SK-N-MC (cell line): ENCODE results near the gene PLA2G5.
"Not testable (repeated sequence)": the region's sequence is repeated elsewhere in the genome, so short reads cannot be mapped to it uniquely, and the experiment has no call there.

Source experiments
- DNase-seq: peaks from one replicate; pipeline ENCODE4 v3.0.0-alpha.2; 2011; ENCODE audit warnings: low read depth, low spot score
- H3K27ac ChIP-seq: fragments of 200-600 bp; sonication (generic); 2 replicates; pipeline ENCODE4 v1.5.1; 2016; ENCODE audit warnings: mixed run types
- H3K36me3 ChIP-seq: fragments of 200-600 bp; sonication (generic); 2 replicates; pipeline ENCODE4 v1.6.1; 2017; ENCODE audit warnings: antibody characterized with exemption, low read length, mixed read lengths; ENCODE audit not compliant: insufficient read depth
- H3K4me3 ChIP-seq: fragments of 200-600 bp; sonication (generic); 2 replicates; pipeline ENCODE4 v1.5.1; 2016
- H3K9ac ChIP-seq: fragments of 200-600 bp; sonication (generic); 2 replicates; pipeline ENCODE4 v1.8.0; 2017; ENCODE audit warnings: mixed run types, mixed read lengths; ENCODE audit not compliant: insufficient read length
- H3K9me3 ChIP-seq: fragments of 200-600 bp; sonication (generic); 2 replicates; pipeline ENCODE4 v1.6.1; 2017; ENCODE audit warnings: low read depth, mild to moderate bottlenecking, antibody characterized with exemption, low read length, moderate library complexity, mixed read lengths
- EZH2 ChIP-seq: fragments of 200-600 bp; sonication (generic); IDR thresholded peaks from one replicate; pipeline ENCODE4 v1.6.1; 2017; ENCODE audit warnings: antibody characterized with exemption
- FOXP2 ChIP-seq: optimal IDR thresholded peaks from 2 replicates; pipeline ENCODE3; 2011; ENCODE audit warnings: mild to moderate bottlenecking, moderate library complexity; ENCODE audit not compliant: insufficient read depth; ENCODE audit errors: extremely low read length, control extremely low read depth
- POLR2AphosphoS5 ChIP-seq: IDR thresholded peaks from 2 replicates; pipeline ENCODE4 v1.6.1; 2012; ENCODE audit warnings: mild to moderate bottlenecking, low read depth, low read length, borderline replicate concordance

Gene PLA2G5

DNA sequence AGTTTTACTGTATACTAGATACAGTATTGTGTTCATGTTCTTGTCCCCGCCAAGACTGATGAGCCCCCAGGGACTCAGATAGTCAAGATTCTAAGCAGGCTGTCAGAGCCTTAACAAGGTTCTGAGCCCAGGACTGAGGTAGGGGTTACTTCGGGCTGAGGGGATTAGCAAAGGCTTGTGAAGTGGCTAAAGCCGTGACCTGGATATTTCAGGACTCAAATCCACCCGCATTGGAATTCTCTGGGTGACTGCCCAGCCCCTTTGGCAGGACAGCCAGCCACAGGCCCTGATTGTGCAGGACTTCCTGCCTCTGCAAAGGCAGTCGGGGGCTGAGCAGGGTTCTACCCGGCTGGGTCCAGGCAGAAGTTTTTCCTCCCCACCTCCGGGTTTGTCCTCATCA, at the start of gene PLA2G5:
TSS of gene PLA2G5 (plus strand) at position 321 of the 400 bp plus-strand sequence. CDS start 14,637 bp downstream, outside the sequence.
- Histone ChIP-seq H3K27ac (no peak within 1 kb of the TSS), H3K36me3 (no peaks in the 10 kb centered on the region), H3K4me3 (no peak within 1 kb of the TSS), H3K9ac (no peak within 1 kb of the TSS), H3K9me3 (no peaks in the 10 kb centered on the region)
- TF ChIP-seq POLR2AphosphoS5 (no peak), EZH2 (no peak), FOXP2 (no peak)
- DNase-seq, result no peak

DNA sequence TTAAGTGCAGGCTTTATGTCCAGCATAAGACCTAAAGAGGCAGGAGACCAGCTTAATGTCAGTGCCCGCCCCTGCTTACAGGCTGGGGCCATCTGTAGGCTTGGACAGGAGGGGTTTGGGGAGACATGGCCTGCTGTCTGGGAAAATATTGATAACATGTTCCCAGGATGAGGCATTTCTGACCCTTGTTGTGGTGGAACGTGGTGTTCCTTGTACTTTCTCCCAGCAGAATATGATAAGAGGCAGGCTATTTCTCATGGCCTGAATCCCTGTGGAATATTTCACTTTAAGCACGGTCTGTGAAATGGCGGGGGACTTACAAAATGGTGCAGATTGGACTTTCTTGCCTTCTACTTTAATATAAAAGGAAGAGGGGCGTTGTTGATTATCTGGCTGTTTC, 41.9 kb upstream of the PLA2G5 start:
- H3K9me3 ChIP-seq, result no peaks in the 10 kb centered on the region
- no peak for TF ChIP-seq POLR2AphosphoS5
- no peak for TF ChIP-seq EZH2
- TF ChIP-seq FOXP2, result no peak
- DNase-seq, result no peak
- H3K27ac ChIP-seq, result no peak overlapping the region
- no peaks in the 10 kb centered on the region for H3K36me3 ChIP-seq
- no peak overlapping the region for H3K9ac ChIP-seq
- H3K4me3 ChIP-seq, result no peak overlapping the region

GRCh38 chr1:20028726-20029125, 41.3 kb upstream of the PLA2G5 start:
- DNase-seq, result no peak
- no peak overlapping the region for H3K27ac ChIP-seq
- H3K9ac ChIP-seq, result no peak overlapping the region
- TF ChIP-seq EZH2 (no peak), FOXP2 (no peak), POLR2AphosphoS5 (no peak)
- no peaks in the 10 kb centered on the region for H3K36me3 ChIP-seq
- no peak overlapping the region for H3K4me3 ChIP-seq
- H3K9me3 ChIP-seq, result no peaks in the 10 kb centered on the region

DNA sequence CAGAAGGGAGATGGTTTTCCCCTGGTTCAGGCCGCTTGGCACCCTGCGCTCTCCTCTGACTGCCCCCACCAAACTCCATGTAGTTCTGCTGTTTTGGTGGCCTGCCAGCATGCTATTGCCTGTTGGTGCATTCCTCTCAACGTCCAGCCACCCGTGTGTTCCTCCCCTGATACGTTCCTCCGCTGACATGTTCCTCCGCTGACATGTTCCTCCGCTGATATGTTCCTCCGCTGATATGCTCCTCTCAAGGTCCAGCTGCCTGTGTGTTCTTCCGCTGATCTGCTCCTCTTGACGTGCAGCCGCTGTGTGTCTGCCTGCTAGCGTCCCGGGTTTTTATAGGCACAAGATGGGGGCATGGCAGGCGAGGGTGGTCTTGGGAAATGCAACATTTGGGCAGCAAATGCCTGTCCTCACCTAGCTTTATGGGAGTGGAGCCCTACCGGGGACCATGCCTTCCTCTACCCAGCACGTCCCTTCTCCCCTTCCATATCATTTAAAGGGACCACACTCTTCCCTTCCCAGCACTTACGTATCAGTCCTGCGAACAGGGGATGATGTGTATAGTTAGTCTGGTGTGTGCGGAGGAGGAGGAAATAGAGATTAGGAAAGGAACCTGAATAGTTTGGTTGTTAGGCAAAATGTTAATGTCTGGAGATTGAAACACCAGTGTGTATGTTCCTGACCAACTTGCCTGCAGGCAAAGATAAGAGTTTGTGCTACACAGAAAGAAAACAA, 40.6 kb upstream of the PLA2G5 start:
- DNase-seq, result no peak
- no peaks in the 10 kb centered on the region for H3K9me3 ChIP-seq
- H3K27ac ChIP-seq, result no peak overlapping the region
- H3K9ac ChIP-seq, result no peak overlapping the region
- TF ChIP-seq POLR2AphosphoS5, result no peak
- no peak for TF ChIP-seq FOXP2
- TF ChIP-seq EZH2, result no peak
- no peaks in the 10 kb centered on the region for H3K36me3 ChIP-seq
- no peak overlapping the region for H3K4me3 ChIP-seq

GRCh38 chr1:20030436-20031151, 39.4 kb upstream of the PLA2G5 start:
- not testable (repeated sequence) for DNase-seq, H3K9ac ChIP-seq, H3K9me3 ChIP-seq, H3K4me3 ChIP-seq, H3K27ac ChIP-seq, H3K36me3 ChIP-seq

DNA sequence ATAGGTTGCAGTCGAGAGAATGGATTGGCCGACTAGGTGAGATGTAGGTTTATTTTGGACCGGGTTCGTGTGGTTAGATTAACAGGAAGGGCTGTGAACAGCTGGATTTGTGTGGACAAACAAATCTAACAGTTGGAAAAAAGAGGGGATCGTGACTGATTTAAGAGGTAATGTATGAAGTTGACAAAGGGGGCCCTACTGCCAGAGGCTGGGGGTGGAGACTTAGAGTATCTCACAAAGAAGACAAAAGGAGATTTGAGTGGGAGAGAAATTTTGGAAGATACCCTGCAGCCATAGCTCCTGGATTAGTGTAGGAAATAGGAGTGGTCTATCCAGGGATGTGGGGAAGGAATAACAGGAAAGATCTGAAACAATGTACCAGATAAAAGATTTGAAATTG, 38.8 kb upstream of the PLA2G5 start:
- H3K36me3 ChIP-seq, result no peaks in the 10 kb centered on the region
- TF ChIP-seq EZH2 (no peak), POLR2AphosphoS5 (no peak), FOXP2 (no peak)
- no peak overlapping the region for H3K27ac ChIP-seq
- H3K4me3 ChIP-seq, result no peak overlapping the region
- no peak overlapping the region for H3K9ac ChIP-seq
- no peak for DNase-seq
- no peaks in the 10 kb centered on the region for H3K9me3 ChIP-seq

- DNase-seq, result no peak
- Histone ChIP-seq H3K36me3 (no peaks in the 10 kb centered on the region), H3K27ac (no peak overlapping the region), H3K9ac (no peak overlapping the region), H3K9me3 (no peaks in the 10 kb centered on the region), H3K4me3 (no peak overlapping the region)
- TF ChIP-seq FOXP2 (no peak), POLR2AphosphoS5 (no peak), EZH2 (no peak)
Observed at GRCh38 chr1:20031836-20032235, 38.2 kb upstream of the PLA2G5 start.

GRCh38 chr1:20032425-20032824, 37.6 kb upstream of the PLA2G5 start:
- no peak for TF ChIP-seq POLR2AphosphoS5
- no peak for TF ChIP-seq EZH2
- TF ChIP-seq FOXP2, result no peak
- Histone ChIP-seq H3K36me3 (no peaks in the 10 kb centered on the region), H3K27ac (no peak overlapping the region), H3K4me3 (no peak overlapping the region), H3K9me3 (no peaks in the 10 kb centered on the region), H3K9ac (no peak overlapping the region)
- DNase-seq, result no peak

GRCh38 chr1:20033420-20033819, 36.6 kb upstream of the PLA2G5 start:
- Histone ChIP-seq H3K36me3 (no peaks in the 10 kb centered on the region), H3K9ac (no peak overlapping the region), H3K9me3 (no peaks in the 10 kb centered on the region), H3K4me3 (no peak overlapping the region), H3K27ac (no peak overlapping the region)
- TF ChIP-seq FOXP2 (no peak), POLR2AphosphoS5 (no peak), EZH2 (no peak)
- DNase-seq, result no peak
